Astrocyte of the cerebellum (primary cell): ENCODE data around the gene SPOCK1.

Experiments used
- DNase-seq: peaks from one replicate; pipeline ENCODE4 v3.0.0-alpha.2; 2011; ENCODE audit warnings: low read depth
- H3K4me3 ChIP-seq: 2 replicates; pipeline ENCODE4 v1.5.1; 2011; ENCODE audit warnings: mild to moderate bottlenecking, low read depth, low read length, moderate library complexity
- CTCF ChIP-seq: IDR thresholded peaks from 2 replicates; pipeline ENCODE4 v1.5.1; 2012; ENCODE audit warnings: low read length, low read depth, moderate library complexity, mild to moderate bottlenecking; ENCODE audit errors: missing control alignments
- in situ Hi-C: cut with HindIII; loops from 2 replicates; pipeline ENCODE4 v1.10.0; 2017; ENCODE audit warnings: low sequenced_read_pairs

The SPOCK1 gene

DNA sequence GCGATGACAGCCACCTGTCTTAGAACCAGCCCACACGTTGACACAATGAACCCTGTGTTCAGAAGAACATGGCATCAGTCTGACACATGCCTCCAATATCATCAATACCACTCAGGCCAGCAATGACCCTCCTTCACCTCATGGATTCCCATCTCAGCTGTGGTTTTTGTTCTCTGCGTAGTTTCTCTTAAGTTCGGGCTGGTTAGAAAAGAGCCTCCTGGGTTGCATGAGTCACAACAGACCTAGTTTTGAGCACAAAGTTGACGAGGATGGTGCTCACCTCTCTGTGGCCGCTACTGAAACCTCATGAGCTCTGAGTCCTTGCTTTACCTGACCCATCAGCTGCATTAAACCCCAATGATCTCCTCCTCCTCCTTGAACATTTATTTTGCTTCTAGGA, 299.9 kb downstream of the SPOCK1 start:
- DNase-seq: no peak
- H3K4me3 ChIP-seq: no peak overlapping the region
- no peak for TF ChIP-seq CTCF
- in situ Hi-C loops: no loop called here

- no peak overlapping the region for H3K4me3 ChIP-seq
- no peak for DNase-seq
- in situ Hi-C loops: no loop called here
- no peak for TF ChIP-seq CTCF
Measured at GRCh38 chr5:137195483-137195882, 303.6 kb downstream of the SPOCK1 start.

GRCh38 chr5:137194300-137194699, 304.8 kb downstream of the SPOCK1 start:
- in situ Hi-C loops: no loop called here

GRCh38 chr5:137192293-137192743, 306.8 kb downstream of the SPOCK1 start:
- no peak overlapping the region for H3K4me3 ChIP-seq
- no peak for TF ChIP-seq CTCF
- no peak for DNase-seq
- in situ Hi-C loops: no loop called here

More at GRCh38 chr5:137194300-137194699, 304.8 kb downstream of the SPOCK1 start:
- H3K4me3 ChIP-seq: no peak overlapping the region
- TF ChIP-seq CTCF: no peak
- DNase-seq: no peak

DNA sequence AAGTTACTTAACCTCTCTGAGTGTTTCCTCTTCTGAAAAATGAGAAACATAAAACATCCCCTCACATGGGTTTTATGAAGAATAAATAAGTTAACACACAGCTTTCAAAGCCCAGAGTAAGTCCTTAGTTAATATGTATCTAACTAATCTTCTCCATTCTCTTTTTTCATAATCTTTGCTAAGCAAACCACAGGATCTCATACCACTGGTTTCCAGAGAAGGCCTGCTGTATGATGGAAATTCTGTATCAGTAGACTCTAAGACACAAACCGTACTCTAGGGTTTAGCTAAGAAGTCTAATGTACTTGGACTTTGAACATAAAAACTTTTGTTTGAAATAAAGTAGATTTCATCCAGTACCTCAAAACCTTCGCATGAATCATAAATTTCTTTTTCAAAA, 307.9 kb downstream of the SPOCK1 start:
- in situ Hi-C loops: no loop called here
- TF ChIP-seq CTCF: no peak
- no peak overlapping the region for H3K4me3 ChIP-seq
- no peak for DNase-seq

DNA sequence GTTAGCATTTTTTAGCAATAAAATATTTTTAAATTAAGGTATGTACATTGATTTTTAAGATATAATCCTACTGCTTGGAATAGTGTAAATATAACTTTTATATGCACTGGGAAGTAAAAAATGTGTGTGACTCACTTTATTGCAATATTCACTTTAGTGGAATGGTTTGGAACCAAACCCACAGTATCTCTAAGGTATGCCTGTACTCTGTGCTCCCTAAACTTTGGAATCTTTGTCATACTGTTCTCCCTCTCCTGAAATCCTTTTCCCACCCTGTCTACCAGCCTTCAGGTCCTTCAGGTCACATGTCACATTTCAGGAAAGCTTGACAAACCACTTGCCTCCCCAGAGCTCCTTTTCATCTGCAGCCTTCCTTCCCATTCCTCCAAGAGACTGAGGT, 308.7 kb downstream of the SPOCK1 start:
- in situ Hi-C loops: no loop called here
- H3K4me3 ChIP-seq: no peak overlapping the region
- no peak for DNase-seq
- no peak for TF ChIP-seq CTCF

- in situ Hi-C loops: no loop called here
- no peak for TF ChIP-seq CTCF
- H3K4me3 ChIP-seq: no peak overlapping the region
- DNase-seq: peak; percentile 45
Measured at GRCh38 chr5:137190031-137190430, 309.1 kb downstream of the SPOCK1 start.
